NOMO-1 (cell line): ENCODE results near the gene TSPAN5.

Experiments
- DNase-seq, 2 experiments: peaks; one replicate each; lab custom pipeline; 2025; ENCODE audit not compliant: unreplicated experiment in 2 of 2; lab: John Stamatoyannopoulos, UW

TSPAN5 gene

DNA sequence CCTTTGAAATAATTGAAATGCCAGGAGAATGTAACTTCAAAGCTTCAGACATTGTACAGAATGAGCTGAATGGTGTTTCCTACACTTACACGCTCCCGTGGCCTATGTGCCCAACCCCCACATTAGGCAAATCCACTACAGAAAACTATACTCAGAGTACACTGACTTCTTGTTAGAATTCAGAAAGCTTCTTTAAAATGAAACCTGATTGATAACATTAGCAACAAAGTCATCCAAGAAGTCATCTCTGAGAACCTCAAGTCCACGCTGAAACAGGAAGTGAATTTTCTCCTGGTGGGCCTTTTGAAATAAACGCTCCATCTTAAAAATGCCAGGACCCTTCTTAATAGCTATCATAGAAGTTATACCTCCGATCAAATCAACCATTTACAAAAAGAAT lies 136.3 kb downstream of the TSPAN5 start:
- no peak for DNase-seq

DNA sequence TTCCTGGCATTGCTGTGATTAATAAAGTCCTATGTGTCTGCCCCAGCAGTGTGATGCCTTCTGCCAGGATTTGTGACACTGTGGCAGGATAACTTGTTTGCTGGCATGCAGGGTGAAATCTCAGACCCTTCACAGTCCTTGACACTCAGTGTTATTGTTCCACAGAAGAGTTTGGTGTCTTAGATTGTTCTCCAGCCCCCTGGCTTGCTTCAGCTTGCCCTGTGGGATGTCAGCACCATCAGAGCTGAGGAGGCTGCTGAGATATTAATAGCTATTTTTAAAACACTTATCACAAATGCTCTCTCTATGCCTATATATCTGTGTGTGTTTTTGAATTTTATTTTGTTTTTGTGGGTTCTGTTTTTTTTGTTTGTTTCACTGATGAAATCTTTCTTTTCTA lies 136.9 kb downstream of the TSPAN5 start:
- no peak for DNase-seq

DNA sequence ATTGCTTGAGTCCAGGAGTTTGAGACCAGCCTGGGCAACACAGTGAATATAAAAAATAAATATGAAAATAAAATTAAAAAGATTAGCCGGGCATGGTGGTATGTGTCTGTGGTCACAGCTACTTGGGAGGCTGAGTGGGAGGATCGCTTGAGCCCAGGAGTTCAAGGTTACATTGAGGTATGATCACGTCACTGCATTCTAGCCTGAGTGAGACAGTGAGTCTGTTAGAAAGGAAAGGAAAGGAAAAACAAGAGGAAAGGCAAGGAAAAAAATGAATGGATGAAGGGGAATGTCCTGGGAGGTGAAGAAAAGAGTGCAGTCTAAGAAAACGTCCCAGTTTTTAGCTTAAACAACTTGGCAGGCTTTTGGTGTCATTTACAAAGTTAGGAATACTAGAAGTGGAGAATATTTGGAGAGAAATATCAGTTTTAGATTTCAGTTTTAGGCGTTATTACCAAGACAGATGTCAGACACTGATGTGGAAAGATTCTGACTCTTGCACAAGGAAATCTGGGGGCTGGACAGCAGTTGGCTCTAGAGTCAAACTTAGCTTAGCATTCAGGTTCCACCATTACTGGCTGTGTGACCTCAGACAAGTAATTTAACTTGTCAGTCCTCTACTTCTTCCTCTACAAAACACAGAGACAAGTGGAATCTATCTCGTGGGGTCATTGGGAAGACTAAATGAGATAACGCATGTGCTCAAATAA lies 139.0 kb downstream of the TSPAN5 start:
- no peak for DNase-seq

- no peak for DNase-seq
Observed at GRCh38 chr4:98518559-98519267, 139.7 kb downstream of the TSPAN5 start.

- no peak for DNase-seq
Observed at GRCh38 chr4:98517218-98518021, 141.0 kb downstream of the TSPAN5 start.

GRCh38 chr4:98516441-98517217 lies 141.8 kb downstream of the TSPAN5 start:
- no peak for DNase-seq

DNA sequence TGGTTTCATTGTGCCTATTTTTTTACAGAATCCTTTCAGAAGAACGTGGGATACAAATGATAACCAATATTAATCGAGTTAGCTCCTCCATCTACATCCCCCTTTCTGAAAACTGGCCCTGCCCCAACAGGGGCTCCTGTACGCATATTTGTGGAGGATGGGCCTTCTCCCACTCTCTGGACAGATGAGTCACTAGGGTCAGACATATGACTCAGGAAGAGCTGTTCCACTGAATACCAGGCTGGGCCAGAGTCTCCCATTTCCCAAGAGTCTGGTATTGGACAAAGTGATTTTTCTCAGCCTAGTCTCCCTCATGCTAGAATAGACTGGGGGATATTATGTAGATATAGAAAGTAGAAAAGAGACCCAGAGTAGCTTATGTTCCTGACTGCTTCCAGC lies 142.4 kb downstream of the TSPAN5 start:
- no peak for DNase-seq

- DNase-seq: no peak
Observed at GRCh38 chr4:98515470-98515809, 143.0 kb downstream of the TSPAN5 start.

DNA sequence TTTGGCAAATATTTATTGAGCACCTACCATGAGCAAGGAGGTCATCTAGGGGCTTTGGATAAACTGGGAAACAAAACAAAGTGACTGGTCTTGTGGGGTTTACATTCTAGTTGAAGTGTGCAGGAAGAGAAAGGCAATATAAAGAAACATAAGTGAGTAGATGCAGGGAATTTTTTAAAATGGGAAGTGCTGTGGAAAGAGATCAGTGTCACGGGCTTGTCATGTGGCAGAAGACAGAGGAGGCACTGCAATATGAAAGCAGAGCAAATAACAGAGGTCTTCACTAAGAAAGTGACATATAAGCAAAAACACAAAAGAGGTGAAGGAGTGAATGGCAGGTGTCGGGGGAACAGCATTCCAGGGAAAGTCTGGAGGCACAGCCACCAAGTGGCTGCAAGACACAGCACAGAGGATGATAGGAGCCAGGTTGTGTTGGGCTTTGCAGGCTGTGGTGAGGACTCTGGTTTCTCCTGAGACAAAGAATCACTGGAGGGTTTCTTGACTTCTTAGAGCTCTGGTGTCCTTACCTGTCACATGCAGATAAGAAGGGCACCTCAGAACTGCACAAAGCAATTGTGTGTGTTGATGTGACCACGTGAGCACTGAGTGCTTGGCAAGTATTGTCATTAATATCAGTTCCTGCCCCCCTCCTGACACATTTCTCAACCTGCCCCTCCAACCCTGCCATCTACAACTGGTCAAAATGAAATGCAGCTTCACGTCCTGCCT lies 143.5 kb downstream of the TSPAN5 start:
- no peak for DNase-seq

GRCh38 chr4:98512918-98513317 lies 145.5 kb downstream of the TSPAN5 start:
- DNase-seq: no peak

DNA sequence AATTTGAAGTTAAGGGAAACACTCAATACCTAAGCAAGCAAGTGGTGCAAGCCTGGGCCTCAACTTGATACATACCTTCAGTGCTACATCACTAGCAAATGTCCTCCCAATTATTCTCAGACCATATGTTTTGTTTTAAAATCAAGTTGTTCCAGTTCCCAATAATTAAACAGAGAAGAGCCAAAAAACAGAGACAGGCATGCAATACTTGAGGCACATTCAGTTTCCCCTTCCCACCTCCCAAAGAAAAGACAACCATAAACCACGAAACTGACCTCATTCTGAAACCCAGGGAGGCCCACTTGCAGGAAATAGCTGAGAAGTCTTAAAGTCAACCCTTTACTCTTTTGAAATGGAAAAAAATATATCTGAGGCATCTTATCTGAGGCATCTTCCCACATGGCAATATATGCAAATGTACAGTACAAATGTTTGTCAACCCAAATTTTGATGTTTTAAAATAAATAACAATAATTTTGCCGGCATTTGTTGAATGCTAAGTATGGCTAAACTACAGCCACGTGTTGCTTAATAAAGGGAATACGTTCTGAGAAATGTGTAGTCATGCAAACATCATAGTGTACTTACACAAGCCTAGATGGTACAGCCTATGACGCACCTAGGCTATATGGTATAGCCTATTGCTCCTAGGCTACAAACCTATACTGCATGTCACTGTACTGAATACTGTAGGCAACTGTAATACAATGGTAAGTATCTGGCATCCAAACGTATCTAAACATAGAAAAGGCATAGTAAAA lies 147.5 kb downstream of the TSPAN5 start:
- DNase-seq: no peak

GRCh38 chr4:98510340-98510739 lies 148.1 kb downstream of the TSPAN5 start:
- DNase-seq: no peak

- DNase-seq: no peak
Observed at GRCh38 chr4:98509721-98510120, 148.7 kb downstream of the TSPAN5 start.

GRCh38 chr4:98508829-98509598 lies 149.4 kb downstream of the TSPAN5 start:
- DNase-seq: no peak

DNA sequence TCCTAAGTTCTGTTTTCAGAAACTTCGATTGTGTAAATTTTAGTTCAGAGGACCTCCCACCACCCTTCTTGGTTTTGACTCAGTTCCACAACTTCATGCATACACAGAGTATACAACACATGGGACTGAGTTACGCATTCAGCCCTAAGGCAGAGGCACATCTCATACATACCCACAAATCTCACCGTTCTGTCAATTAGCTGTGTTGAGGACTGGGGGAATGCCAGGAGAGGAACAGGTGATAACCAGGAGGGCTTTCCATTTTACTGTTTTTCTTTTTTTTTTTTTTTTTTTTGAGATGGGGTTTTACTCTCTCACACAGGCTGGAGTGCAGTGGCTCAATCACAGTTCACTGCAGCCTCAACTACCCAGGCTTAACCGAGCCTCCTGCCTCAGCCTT lies 150.2 kb downstream of the TSPAN5 start:
- DNase-seq: no peak

GRCh38 chr4:98507299-98507698 lies 151.1 kb downstream of the TSPAN5 start:
- DNase-seq: no peak

- no peak for DNase-seq
Observed at GRCh38 chr4:98506462-98507132, 151.8 kb downstream of the TSPAN5 start.

DNA sequence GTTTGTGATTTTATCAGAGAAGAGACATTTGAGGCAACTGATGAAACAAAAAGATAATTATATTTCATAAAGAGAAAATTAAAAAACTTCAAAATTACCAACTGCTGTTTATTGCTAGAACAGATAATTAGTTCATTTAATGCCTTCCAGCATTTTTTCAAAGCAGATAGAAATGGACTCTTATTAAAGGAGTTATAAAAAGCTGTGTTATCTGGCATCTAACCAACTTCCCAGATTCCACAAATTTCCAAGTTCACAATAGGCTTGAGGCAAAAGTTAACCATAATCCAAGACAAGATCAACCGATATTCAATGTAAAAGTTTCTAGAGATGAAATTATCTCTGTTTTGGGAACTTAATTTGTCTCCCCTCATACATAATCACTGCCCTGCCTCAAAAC lies 152.4 kb downstream of the TSPAN5 start:
- no peak for DNase-seq
